Gastroesophageal sphincter (tissue), 3 donors: Measurements from ENCODE around the gene RNF213.

Experiments used
- POLR2A ChIP-seq, 2 donors: fragments of 450-650 bp; IDR thresholded peaks; one replicate each; pipeline ENCODE4 v1.6.1; 2017; ENCODE audit warnings: antibody characterized with exemption in 2 of 2, mild to moderate bottlenecking in 2 of 2, moderate library complexity in 1 of 2
- POLR2AphosphoS5 ChIP-seq: sonication (generic); formaldehyde crosslinking; IDR thresholded peaks from one replicate; pipeline ENCODE4 v1.6.1; 2017; ENCODE audit warnings: antibody characterized with exemption
- TF ChIP-seq, protein P1 (sequence below), 4 experiments: fragments of 200-600 bp in 2 of 4; fragments of 450-650 bp in 2 of 4; sonication (generic) in 1 of 4; IDR thresholded peaks; one replicate each; pipeline ENCODE4 v1.5.1; 2017 to 2019; ENCODE audit warnings: antibody characterized with exemption in 4 of 4, mild to moderate bottlenecking in 2 of 4, moderate library complexity in 2 of 4

DNA sequence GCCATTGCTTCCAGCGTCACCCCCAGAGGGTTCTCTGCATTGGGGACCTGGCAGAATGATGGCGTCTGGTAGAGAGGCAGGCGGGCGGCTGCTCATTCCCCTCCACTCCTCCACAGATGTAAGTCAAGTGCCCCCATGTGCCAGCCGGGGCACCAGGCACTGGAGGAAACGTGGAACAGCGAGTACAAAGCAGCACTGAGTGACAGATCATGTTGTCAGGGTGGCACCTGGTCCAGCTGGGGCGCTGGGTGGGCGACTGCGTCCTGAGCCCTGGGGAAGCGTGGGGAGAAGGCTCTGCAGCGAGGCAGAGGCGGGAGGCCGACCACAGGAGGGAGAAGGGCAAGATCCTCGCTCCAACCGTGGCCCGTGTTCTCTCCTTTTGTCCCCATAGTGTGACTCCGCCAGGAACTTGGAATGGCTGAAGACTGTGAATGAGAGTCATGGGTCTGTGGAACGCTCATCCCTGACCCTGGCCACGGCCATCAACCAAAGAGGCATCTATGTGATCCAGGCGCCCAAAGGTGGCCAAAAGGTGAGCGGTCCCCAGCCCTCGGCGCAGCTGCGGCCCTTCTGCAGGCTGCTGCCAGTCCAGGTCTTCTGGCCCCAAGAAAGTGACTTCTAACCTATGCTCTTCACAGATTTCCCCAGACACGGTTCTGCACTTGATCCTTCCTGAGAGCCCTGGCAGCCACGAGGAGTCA lies 76.7 kb downstream of the RNF213 start:
- TF ChIP-seq, protein P1, sequence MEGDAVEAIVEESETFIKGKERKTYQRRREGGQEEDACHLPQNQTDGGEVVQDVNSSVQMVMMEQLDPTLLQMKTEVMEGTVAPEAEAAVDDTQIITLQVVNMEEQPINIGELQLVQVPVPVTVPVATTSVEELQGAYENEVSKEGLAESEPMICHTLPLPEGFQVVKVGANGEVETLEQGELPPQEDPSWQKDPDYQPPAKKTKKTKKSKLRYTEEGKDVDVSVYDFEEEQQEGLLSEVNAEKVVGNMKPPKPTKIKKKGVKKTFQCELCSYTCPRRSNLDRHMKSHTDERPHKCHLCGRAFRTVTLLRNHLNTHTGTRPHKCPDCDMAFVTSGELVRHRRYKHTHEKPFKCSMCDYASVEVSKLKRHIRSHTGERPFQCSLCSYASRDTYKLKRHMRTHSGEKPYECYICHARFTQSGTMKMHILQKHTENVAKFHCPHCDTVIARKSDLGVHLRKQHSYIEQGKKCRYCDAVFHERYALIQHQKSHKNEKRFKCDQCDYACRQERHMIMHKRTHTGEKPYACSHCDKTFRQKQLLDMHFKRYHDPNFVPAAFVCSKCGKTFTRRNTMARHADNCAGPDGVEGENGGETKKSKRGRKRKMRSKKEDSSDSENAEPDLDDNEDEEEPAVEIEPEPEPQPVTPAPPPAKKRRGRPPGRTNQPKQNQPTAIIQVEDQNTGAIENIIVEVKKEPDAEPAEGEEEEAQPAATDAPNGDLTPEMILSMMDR (IDR thresholded peaks at IDR 0.05) = no peak
- TF ChIP-seq POLR2A (IDR thresholded peaks at IDR 0.05) (no peak), POLR2AphosphoS5 (no peak)
